K562 (cell line): Measurements from ENCODE around the gene MAPKAPK3. TPM values are rescaled to one million over a fixed set of nuclear protein-coding genes. Genes with fewer than 3 reads are reported as not detected.
A peak's percentile ranks its signal among the peaks of the same experiment; 100 is the strongest.

ENCODE experiments used
- CEBPB ChIP-seq: fragments of 450-650 bp; IDR thresholded peaks from 2 replicates; pipeline ENCODE4 v1.6.1; 2016; ENCODE audit warnings: missing genetic modification characterization, missing compliant biosample characterization
- GATA2 ChIP-seq: sonication (generic); formaldehyde crosslinking; IDR thresholded peaks from 2 replicates; pipeline ENCODE4 v1.4.0; 2020; ENCODE audit warnings: mild to moderate bottlenecking, missing genetic modification reagents
- KAT2B ChIP-seq: IDR thresholded peaks from one replicate; pipeline ENCODE4 v1.6.1; 2012; ENCODE audit warnings: low read depth, mild to moderate bottlenecking, control low read depth, inconsistent platforms, low read length, moderate library complexity
- KDM1A ChIP-seq, 2 experiments: fragments of 450-650 bp; IDR thresholded peaks; 2 replicates each; pipeline ENCODE4 v1.6.1; 2016; ENCODE audit warnings: mild to moderate bottlenecking in 2 of 2
- MCM7 ChIP-seq, 2 experiments: fragments of 450-650 bp; IDR thresholded peaks; 2 replicates each; pipeline ENCODE4 v1.6.1; 2016 to 2018
- MIER1 ChIP-seq: fragments of 450-650 bp; IDR thresholded peaks from 2 replicates; pipeline ENCODE4 v1.6.1; 2016; ENCODE audit warnings: antibody characterized with exemption, mild to moderate bottlenecking, low read depth
- PHB2 ChIP-seq: fragments of 450-650 bp; IDR thresholded peaks from 2 replicates; pipeline ENCODE4 v1.6.1; 2017; ENCODE audit warnings: low read depth
- RBM22 ChIP-seq: fragments of 200-400 bp; formaldehyde crosslinking; IDR thresholded peaks from 2 replicates; pipeline ENCODE4 v1.6.1; 2018; ENCODE audit warnings: low read length, low read depth; ENCODE audit not compliant: poor library complexity, severe bottlenecking
- RUNX1 ChIP-seq: sonication (generic); IDR thresholded peaks from 2 replicates; pipeline ENCODE4 v1.6.1; 2016; ENCODE audit warnings: antibody characterized with exemption, low read depth
- SAFB2 ChIP-seq: fragments of 200-400 bp; formaldehyde crosslinking; IDR thresholded peaks from 2 replicates; pipeline ENCODE4 v1.6.1; 2018; ENCODE audit warnings: borderline replicate concordance, low read length, low read depth, moderate library complexity; ENCODE audit not compliant: severe bottlenecking
- STAT5A ChIP-seq: IDR thresholded peaks from 2 replicates; pipeline ENCODE4 v1.6.1; 2012; ENCODE audit warnings: low read length, inconsistent platforms, borderline replicate concordance
- STAT5B ChIP-seq: fragments of 250-450 bp; sonication (Bioruptor Pico); IDR thresholded peaks from 2 replicates; pipeline ENCODE4 v1.8.0; 2021; ENCODE audit warnings: mild to moderate bottlenecking, inconsistent platforms
- TAF15 ChIP-seq: fragments of 200-400 bp; formaldehyde crosslinking; IDR thresholded peaks from 2 replicates; pipeline ENCODE4 v1.6.1; 2017; ENCODE audit warnings: mild to moderate bottlenecking, low read depth, low read length, moderate library complexity
- TBL1XR1 ChIP-seq, 2 experiments: IDR thresholded peaks; 2 replicates each; pipeline ENCODE4 v1.6.1; 2012; ENCODE audit warnings: improper control_type of control experiment in 2 of 2, low read length in 2 of 2, mild to moderate bottlenecking in 1 of 2
- ZFX ChIP-seq: sonication (generic); formaldehyde crosslinking; IDR thresholded peaks from 2 replicates; pipeline ENCODE4 v1.8.0; 2022; ENCODE audit warnings: mild to moderate bottlenecking, missing genetic modification reagents, moderate library complexity
- ZNF12 ChIP-seq: sonication (generic); formaldehyde crosslinking; IDR thresholded peaks from 2 replicates; pipeline ENCODE4 v1.4.0; 2020; ENCODE audit warnings: mild to moderate bottlenecking, missing genetic modification reagents
- ZNF232 ChIP-seq: sonication (generic); formaldehyde crosslinking; IDR thresholded peaks from 2 replicates; pipeline ENCODE4 v1.8.0; 2022; ENCODE audit warnings: mild to moderate bottlenecking, missing genetic modification reagents
- ZNF253 ChIP-seq: fragments of 250-450 bp; sonication (Bioruptor Pico); conservative IDR thresholded peaks from 2 replicates; pipeline ENCODE4 v1.6.1; 2021; ENCODE audit warnings: mild to moderate bottlenecking
- ZNF445 ChIP-seq: fragments of 250-450 bp; sonication (Bioruptor Pico); IDR thresholded peaks from 2 replicates; pipeline ENCODE4 v1.4.0; 2020; ENCODE audit warnings: low read depth, mild to moderate bottlenecking, moderate library complexity
- ZNF696 ChIP-seq: fragments of 250-450 bp; sonication (Bioruptor Pico); conservative IDR thresholded peaks from 2 replicates; pipeline ENCODE4 v1.4.0; 2020; ENCODE audit warnings: mild to moderate bottlenecking, moderate library complexity
- ZNF699 ChIP-seq: fragments of 250-450 bp; sonication (Bioruptor Pico); IDR thresholded peaks from 2 replicates; pipeline ENCODE4 v1.8.0; 2021; ENCODE audit warnings: mild to moderate bottlenecking, moderate library complexity; ENCODE audit not compliant: insufficient replicate concordance
- ZNF778 ChIP-seq: fragments of 450-650 bp; formaldehyde crosslinking; IDR thresholded peaks from 2 replicates; pipeline ENCODE4 v1.4.0; 2020; ENCODE audit warnings: mild to moderate bottlenecking, moderate library complexity
- polyA plus RNA-seq, 8 experiments: library from polyadenylated mRNA; depleted of rRNA in 4 of 8; stranded (reverse) in 5 of 8; unstranded in 3 of 8; fragments of >200 nt; fragmentation: Nextera tagmentation in 2 of 8; fragmentation: Illumina TruSeq in 1 of 8; extraction: Ambion mirVana in 2 of 8; extraction: Trizol in 1 of 8; gene quantifications; 2 replicates each; pipeline versions ENCODE4 v1.2.1 to v1.2.3, GENCODE V29; 2011 to 2014; ENCODE audit warnings: inconsistent platforms in 1 of 8, missing spikeins in 1 of 8
- total RNA-seq, 7 experiments: library from RNA; depleted of rRNA in 6 of 7; stranded (reverse); fragments of >200 nt in 6 of 7; fragmentation: Illumina TruSeq in 2 of 7; extraction: Trizol in 2 of 7; gene quantifications; 2 replicates each; pipeline versions ENCODE4 v1.2.1 to v1.2.3, GENCODE V29; 2011 to 2021; ENCODE audit warnings: low replicate concordance in 1 of 7
- TF ChIP-seq, protein P1 (sequence below): fragments of 250-450 bp; sonication (Bioruptor Pico); IDR thresholded peaks from 2 replicates; pipeline ENCODE4 v1.5.0; 2021; ENCODE audit warnings: mild to moderate bottlenecking, borderline replicate concordance
- TF ChIP-seq, protein P2 (sequence below): fragments of 250-450 bp; sonication (Bioruptor Pico); IDR thresholded peaks from 2 replicates; pipeline ENCODE4 v1.4.0; 2020

MAPKAPK3 gene
- total and polyA plus RNA-seq, 9 of the 15 experiments (the other 6 are each of a cell fraction or from before 2014, with no cell fraction given) = 8.0 to 56.4 (median 41.2) TPM

DNA sequence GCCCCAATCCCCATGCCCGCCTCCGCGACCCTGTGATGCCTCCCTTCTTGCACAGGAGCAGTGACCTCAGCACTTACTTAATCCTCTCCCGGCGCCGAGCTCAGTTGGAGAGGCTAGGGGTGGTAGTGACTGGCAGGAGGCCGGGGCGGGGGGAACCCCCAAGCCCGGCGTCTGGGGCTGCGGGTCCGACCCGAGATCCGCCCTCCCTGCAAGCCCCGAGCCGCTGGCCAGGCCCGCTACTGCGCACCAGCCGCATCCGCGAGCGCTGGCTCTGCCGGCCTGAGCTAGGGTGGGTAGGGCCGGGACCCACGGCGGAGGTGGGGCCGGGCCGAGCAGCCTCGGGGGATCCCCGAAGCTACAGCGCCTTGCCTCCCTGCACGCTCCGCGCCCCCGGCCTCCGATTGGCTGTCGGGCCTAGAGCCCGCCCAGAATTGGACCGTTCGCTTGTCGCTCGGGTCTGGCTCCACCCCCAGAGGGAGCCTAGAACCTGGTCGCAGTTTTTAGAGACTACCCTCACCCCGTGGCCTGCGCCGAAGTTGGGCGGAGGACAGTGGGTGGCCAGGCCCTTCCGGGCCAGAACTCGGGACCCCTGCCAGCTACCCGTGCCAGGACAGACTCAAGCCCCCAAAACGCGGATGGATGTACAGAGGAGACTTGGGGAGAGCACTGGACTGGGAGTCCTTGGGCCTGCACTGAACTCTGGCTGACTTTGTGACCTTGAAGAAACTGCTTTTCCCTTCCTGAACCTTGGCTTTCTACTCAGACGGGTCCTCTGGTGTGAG is 49.4 kb upstream of the MAPKAPK3 start, which contains the start of gene C3orf18 (continued):
- TF ChIP-seq ZNF699 (CRISPR knock-in tag) (no peak), TAF15 (no peak), SAFB2 (no peak), MIER1 (peak; percentile 76; the same call in 1 of the 2 replicates), ZNF12 (CRISPR knock-in tag) (no peak), ZNF696 (no peak), CEBPB (tag) (no peak), KDM1A (IDR thresholded peaks at IDR 0.05) (peak in 1 of 2 experiments; percentile 71; a peak in 2 of 4 replicates), RBM22 (no peak), RUNX1 (no peak), GATA2 (no peak), ZFX (CRISPR knock-in tag) (peak; percentile 37; the same call in 1 of the 2 replicates), ZNF253 (CRISPR knock-in tag) (no peak), STAT5B (CRISPR knock-in tag) (no peak), MCM7 (IDR thresholded peaks at IDR 0.05) (no peak), ZNF778 (no peak), STAT5A (no peak), KAT2B (no peak), ZNF232 (CRISPR knock-in tag) (no peak), PHB2 (no peak), TBL1XR1 (IDR thresholded peaks at IDR 0.05; ENCODE audit: low read length in 2 of 2) (no peak), ZNF445 (no peak)
- TF ChIP-seq, protein P1, sequence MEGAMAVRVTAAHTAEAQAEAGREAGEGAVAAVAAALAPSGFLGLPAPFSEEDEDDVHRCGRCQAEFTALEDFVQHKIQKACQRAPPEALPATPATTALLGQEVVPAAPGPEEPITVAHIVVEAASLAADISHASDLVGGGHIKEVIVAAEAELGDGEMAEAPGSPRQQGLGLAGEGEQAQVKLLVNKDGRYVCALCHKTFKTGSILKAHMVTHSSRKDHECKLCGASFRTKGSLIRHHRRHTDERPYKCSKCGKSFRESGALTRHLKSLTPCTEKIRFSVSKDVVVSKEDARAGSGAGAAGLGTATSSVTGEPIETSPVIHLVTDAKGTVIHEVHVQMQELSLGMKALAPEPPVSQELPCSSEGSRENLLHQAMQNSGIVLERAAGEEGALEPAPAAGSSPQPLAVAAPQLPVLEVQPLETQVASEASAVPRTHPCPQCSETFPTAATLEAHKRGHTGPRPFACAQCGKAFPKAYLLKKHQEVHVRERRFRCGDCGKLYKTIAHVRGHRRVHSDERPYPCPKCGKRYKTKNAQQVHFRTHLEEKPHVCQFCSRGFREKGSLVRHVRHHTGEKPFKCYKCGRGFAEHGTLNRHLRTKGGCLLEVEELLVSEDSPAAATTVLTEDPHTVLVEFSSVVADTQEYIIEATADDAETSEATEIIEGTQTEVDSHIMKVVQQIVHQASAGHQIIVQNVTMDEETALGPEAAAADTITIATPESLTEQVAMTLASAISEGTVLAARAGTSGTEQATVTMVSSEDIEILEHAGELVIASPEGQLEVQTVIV (CRISPR knock-in tag) = no peak
- TF ChIP-seq, protein P2, sequence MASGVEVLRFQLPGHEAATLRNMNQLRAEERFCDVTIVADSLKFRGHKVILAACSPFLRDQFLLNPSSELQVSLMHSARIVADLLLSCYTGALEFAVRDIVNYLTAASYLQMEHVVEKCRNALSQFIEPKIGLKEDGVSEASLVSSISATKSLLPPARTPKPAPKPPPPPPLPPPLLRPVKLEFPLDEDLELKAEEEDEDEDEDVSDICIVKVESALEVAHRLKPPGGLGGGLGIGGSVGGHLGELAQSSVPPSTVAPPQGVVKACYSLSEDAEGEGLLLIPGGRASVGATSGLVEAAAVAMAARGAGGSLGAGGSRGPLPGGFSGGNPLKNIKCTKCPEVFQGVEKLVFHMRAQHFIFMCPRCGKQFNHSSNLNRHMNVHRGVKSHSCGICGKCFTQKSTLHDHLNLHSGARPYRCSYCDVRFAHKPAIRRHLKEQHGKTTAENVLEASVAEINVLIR = no peak
